Measurements from ENCODE around the gene E2F2.
"Not testable (repeated sequence)": the region's sequence is repeated elsewhere in the genome, so short reads cannot be mapped to it uniquely, and the experiment has no call there.

E2F2 gene

DNA sequence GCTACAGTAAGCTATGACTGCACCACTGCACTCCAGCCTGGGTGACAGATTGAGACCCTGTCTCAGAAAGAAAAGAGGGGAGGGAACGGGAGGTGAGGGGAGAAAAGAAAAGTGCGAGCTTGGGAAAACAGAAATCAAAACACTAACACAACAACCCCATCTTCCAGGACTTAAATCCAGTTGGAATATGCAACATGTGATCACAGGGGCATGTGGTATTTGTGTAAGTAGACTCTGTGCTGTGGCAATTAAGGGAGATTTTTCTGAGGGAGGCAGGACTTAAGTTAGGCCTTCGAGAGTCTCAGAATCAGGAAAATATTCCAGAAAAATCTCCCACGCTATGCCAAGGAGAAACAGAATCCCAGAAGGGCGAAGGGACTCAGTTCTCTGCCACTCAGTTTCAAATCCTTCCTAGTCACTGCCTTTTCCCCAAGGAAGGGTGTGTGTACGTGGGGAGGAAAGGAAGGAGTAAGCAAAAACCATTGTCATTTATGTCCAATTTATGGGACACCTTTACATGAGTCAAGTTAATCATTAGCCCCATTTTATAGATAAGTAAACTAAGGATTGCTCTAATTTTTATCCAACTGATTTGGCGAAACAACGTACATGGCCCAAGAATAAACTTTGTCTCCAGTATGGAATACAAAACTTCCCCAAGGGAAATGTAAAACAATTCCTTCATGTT, 16.0 kb upstream of the E2F2 start:
- no peak for TF ChIP-seq POLR2A (IDR thresholded peaks at IDR 0.05; ENCODE audit: extremely low read depth, insufficient read length)
- TF ChIP-seq, protein P1, sequence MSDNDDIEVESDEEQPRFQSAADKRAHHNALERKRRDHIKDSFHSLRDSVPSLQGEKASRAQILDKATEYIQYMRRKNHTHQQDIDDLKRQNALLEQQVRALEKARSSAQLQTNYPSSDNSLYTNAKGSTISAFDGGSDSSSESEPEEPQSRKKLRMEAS (IDR thresholded peaks at IDR 0.05; ENCODE audit: low read depth, low read length) = no peak
- TF ChIP-seq MYC (IDR thresholded peaks at IDR 0.05; ENCODE audit: low read depth, low read length) = no peak
- DNase-seq (ENCODE audit: low read depth) = no peak

DNA sequence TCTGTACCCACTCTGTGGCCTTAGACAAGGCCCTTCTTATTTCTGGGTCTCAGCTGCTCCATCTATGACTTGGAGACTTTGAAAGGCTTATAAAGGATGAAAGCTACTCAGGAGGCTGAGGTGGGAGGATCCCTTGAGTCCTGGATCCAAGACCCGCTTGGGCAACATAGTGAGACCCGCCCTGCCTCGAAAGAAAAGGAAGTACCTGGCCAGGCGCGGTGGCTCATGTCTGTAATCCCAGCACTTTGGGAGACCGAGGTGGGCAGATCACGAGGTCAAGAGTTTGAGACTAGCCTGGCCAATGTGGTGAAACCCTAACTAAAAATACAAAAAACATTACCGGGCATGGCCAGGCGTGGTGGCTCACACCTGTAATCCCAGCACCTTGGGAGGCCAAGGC, 14.8 kb upstream of the E2F2 start:
- TF ChIP-seq MYC (IDR thresholded peaks at IDR 0.05; ENCODE audit: low read depth, low read length) = no peak
- TF ChIP-seq POLR2A (IDR thresholded peaks at IDR 0.05; ENCODE audit: extremely low read depth, insufficient read length) = no peak
- TF ChIP-seq CTCF (IDR thresholded peaks at IDR 0.05; ENCODE audit: low read depth, low read length) = no peak
- TF ChIP-seq, protein P1 (IDR thresholded peaks at IDR 0.05; ENCODE audit: low read depth, low read length) = no peak
- no peak overlapping the region for H3K4me3 ChIP-seq (ENCODE audit: low read depth, low read length)
- DNase-seq (ENCODE audit: low read depth) = no peak

More for the DNA sequence above, 16.0 kb upstream of the E2F2 start:
- no peak overlapping the region for H3K4me3 ChIP-seq (ENCODE audit: low read depth, low read length)

GRCh38 chr1:23544444-23545389, 13.7 kb upstream of the E2F2 start:
- DNase-seq (ENCODE audit: low read depth) = peak; percentile 78
- TF ChIP-seq POLR2A (IDR thresholded peaks at IDR 0.05; ENCODE audit: extremely low read depth, insufficient read length) (no peak), CTCF (IDR thresholded peaks at IDR 0.05; ENCODE audit: low read depth, low read length) (peak; percentile 79)
- no peak overlapping the region for H3K4me3 ChIP-seq (ENCODE audit: low read depth, low read length)

GRCh38 chr1:23543707-23544443, 12.8 kb upstream of the E2F2 start:
- H3K4me3 ChIP-seq (ENCODE audit: low read depth, low read length) = no peak overlapping the region
- TF ChIP-seq, protein P1 (IDR thresholded peaks at IDR 0.05; ENCODE audit: low read depth, low read length) = no peak
- TF ChIP-seq POLR2A (IDR thresholded peaks at IDR 0.05; ENCODE audit: extremely low read depth, insufficient read length) = no peak
- TF ChIP-seq MYC (IDR thresholded peaks at IDR 0.05; ENCODE audit: low read depth, low read length) = no peak
- no peak for TF ChIP-seq CTCF (IDR thresholded peaks at IDR 0.05; ENCODE audit: low read depth, low read length)
- no peak for DNase-seq (ENCODE audit: low read depth)

DNA sequence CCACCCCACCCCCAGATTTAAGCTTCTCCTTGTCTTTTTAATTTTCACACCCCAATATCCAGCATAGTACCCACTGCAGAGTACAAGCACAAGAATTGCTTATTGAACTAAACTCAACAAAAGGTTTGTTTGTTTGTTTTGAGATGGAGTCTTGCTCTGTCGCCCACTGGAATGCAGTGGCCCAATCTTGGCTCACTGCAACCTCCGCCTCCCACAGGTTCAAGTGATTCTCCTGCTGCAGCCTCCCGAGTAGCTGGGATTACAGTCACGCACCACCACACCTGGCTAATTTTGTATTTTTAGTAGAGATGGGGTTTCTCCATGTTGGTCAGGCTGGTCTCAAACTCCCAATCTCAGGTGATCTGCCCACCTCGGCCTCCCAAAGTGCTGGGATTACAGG, 11.9 kb upstream of the E2F2 start:
- DNase-seq (ENCODE audit: low read depth); H3K4me3 ChIP-seq (ENCODE audit: low read depth, low read length): not testable (repeated sequence)

- H3K4me3 ChIP-seq (ENCODE audit: low read depth, low read length) = no peak overlapping the region
- DNase-seq (ENCODE audit: low read depth) = peak; percentile 95
- TF ChIP-seq, protein P1 (IDR thresholded peaks at IDR 0.05; ENCODE audit: low read depth, low read length) = peak; percentile 59; the same call in 1 of the 2 replicates
- TF ChIP-seq CTCF (IDR thresholded peaks at IDR 0.05; ENCODE audit: low read depth, low read length) = peak; percentile 91
- no peak for TF ChIP-seq POLR2A (IDR thresholded peaks at IDR 0.05; ENCODE audit: extremely low read depth, insufficient read length)
- peak; percentile 80 for TF ChIP-seq MYC (IDR thresholded peaks at IDR 0.05; ENCODE audit: low read depth, low read length)
These were observed 8.7 kb upstream of the E2F2 start for GRCh38 chr1:23539698-23540266.
